WTC11 (cell line): ENCODE measurements around the gene BRD1. TPM values are rescaled to one million over a fixed set of nuclear protein-coding genes. Genes with fewer than 3 reads are reported as not detected.

ENCODE experiments used
- ATAC-seq: fragments of 200-7000 bp; cut with Tn5 transposase; 2 replicates; pipeline ENCODE4 v1.10.0; 2021; ENCODE audit warnings: mild to moderate bottlenecking, moderate library complexity
- CTCF ChIA-PET: fragments of 300-600 bp; sonication (Branson Sonifier 250); formaldehyde crosslinking; loops from one replicate; lab custom pipeline; 2021; ENCODE audit warnings: antibody characterized with exemption; lab: Charles Lee
- POLR2A ChIA-PET: fragments of 350-600 bp; sonication (Branson Sonifier 250); formaldehyde crosslinking; loops from one replicate; lab custom pipeline; 2021; ENCODE audit warnings: antibody characterized with exemption; lab: Charles Lee
- DNase-seq: peaks from one replicate; pipeline ENCODE4 v3.0.0; 2021; ENCODE audit warnings: low spot score
- H3K27ac Mint-ChIP-seq: 2 replicates; pipeline ENCODE4 v1.8.0; 2021; ENCODE audit warnings: mixed read lengths
- H3K27me3 Mint-ChIP-seq: 2 replicates; pipeline ENCODE4 v1.8.0; 2021; ENCODE audit warnings: low read depth, mild to moderate bottlenecking, moderate library complexity, mixed read lengths
- H3K36me3 Mint-ChIP-seq: 2 replicates; pipeline ENCODE4 v1.8.0; 2021; ENCODE audit warnings: mixed read lengths
- H3K4me1 Mint-ChIP-seq: 2 replicates; pipeline ENCODE4 v1.8.0; 2022; ENCODE audit warnings: mixed read lengths
- H3K4me3 Mint-ChIP-seq: 2 replicates; pipeline ENCODE4 v1.8.0; 2021; ENCODE audit warnings: mild to moderate bottlenecking, moderate library complexity, mixed read lengths
- H3K9me3 Mint-ChIP-seq: 2 replicates; pipeline ENCODE4 v1.8.0; 2021; ENCODE audit warnings: mixed read lengths
- ARID4B ChIP-seq: sonication (generic); formaldehyde crosslinking; IDR thresholded peaks from 2 replicates; pipeline ENCODE4 v1.8.0; 2023; ENCODE audit warnings: missing genetic modification reagents, mild to moderate bottlenecking, borderline replicate concordance
- ATF6 ChIP-seq: sonication (generic); formaldehyde crosslinking; IDR thresholded peaks from 2 replicates; pipeline ENCODE4 v1.8.1; 2023; ENCODE audit warnings: mild to moderate bottlenecking, missing genetic modification reagents
- FOXK1 ChIP-seq: sonication (generic); formaldehyde crosslinking; IDR thresholded peaks from 2 replicates; pipeline ENCODE4 v1.8.0; 2022; ENCODE audit warnings: mild to moderate bottlenecking, moderate library complexity, missing genetic modification reagents
- JAZF1 ChIP-seq: fragments of 250-450 bp; sonication (Bioruptor Pico); IDR thresholded peaks from 2 replicates; pipeline ENCODE4 v1.9.0; 2021; ENCODE audit warnings: moderate library complexity, mild to moderate bottlenecking, inconsistent platforms
- MLX ChIP-seq: sonication (generic); formaldehyde crosslinking; IDR thresholded peaks from 2 replicates; pipeline ENCODE4 v1.8.1; 2023; ENCODE audit warnings: mild to moderate bottlenecking, missing genetic modification reagents, moderate library complexity
- NFATC4 ChIP-seq: fragments of 250-450 bp; sonication (Bioruptor Pico); IDR thresholded peaks from 2 replicates; pipeline ENCODE4 v1.9.0; 2021; ENCODE audit warnings: mild to moderate bottlenecking
- ZNF121 ChIP-seq: sonication (generic); formaldehyde crosslinking; IDR thresholded peaks from 2 replicates; pipeline ENCODE4 v1.8.0; 2023; ENCODE audit warnings: missing genetic modification reagents
- ZNF263 ChIP-seq: sonication (generic); formaldehyde crosslinking; IDR thresholded peaks from 2 replicates; pipeline ENCODE4 v1.8.1; 2022; ENCODE audit warnings: low read depth, mild to moderate bottlenecking, moderate library complexity, missing genetic modification reagents
- total RNA-seq: library from RNA; stranded (reverse); gene quantifications from 3 replicates; pipeline ENCODE4 v1.2.3, GENCODE V29; 2021
- TF ChIP-seq, protein P1 (sequence below): sonication (generic); formaldehyde crosslinking; IDR thresholded peaks from 2 replicates; pipeline ENCODE4 v1.8.1; 2023; ENCODE audit warnings: mild to moderate bottlenecking, moderate library complexity, missing genetic modification reagents
- TF ChIP-seq, protein P2 (sequence below): fragments of 250-450 bp; sonication (Bioruptor Pico); IDR thresholded peaks from 2 replicates; pipeline ENCODE4 v1.8.0; 2021; ENCODE audit warnings: mild to moderate bottlenecking
- TF ChIP-seq, protein P3 (sequence below): sonication (generic); formaldehyde crosslinking; IDR thresholded peaks from 2 replicates; pipeline ENCODE4 v1.8.1; 2022; ENCODE audit warnings: missing genetic modification reagents, borderline replicate concordance
- TF ChIP-seq, protein P4 (sequence below): fragments of 250-450 bp; sonication (Bioruptor Pico); IDR thresholded peaks from 2 replicates; pipeline ENCODE4 v1.9.0; 2021; ENCODE audit warnings: mild to moderate bottlenecking
- TF ChIP-seq, protein P5 (sequence below): fragments of 250-450 bp; sonication (Bioruptor Pico); IDR thresholded peaks from 2 replicates; pipeline ENCODE4 v1.9.0; 2021; ENCODE audit warnings: mild to moderate bottlenecking, borderline replicate concordance
- TF ChIP-seq, protein P6 (sequence below): sonication (generic); formaldehyde crosslinking; IDR thresholded peaks from 2 replicates; pipeline ENCODE4 v1.8.1; 2023; ENCODE audit warnings: mild to moderate bottlenecking, missing genetic modification reagents, moderate library complexity
- TF ChIP-seq, protein P7 (sequence below): fragments of 250-450 bp; sonication (Bioruptor Pico); IDR thresholded peaks from 2 replicates; pipeline ENCODE4 v2.1.2; 2022; ENCODE audit warnings: mild to moderate bottlenecking, moderate library complexity

Gene BRD1
- total RNA-seq, 1 experiment from 2014 or later = 36.6 TPM

GRCh38 chr22:49865156-49865555 is 37.5 kb upstream of the BRD1 start:
- no peak overlapping the region for H3K4me3 Mint-ChIP-seq
- H3K36me3 Mint-ChIP-seq = peaks cover 44% of the 10 kb centered on the region
- DNase-seq (no peak), ATAC-seq (no peak)
- H3K4me1 Mint-ChIP-seq = peaks cover 23% of the 10 kb centered on the region
- ChIA-PET CTCF (no interaction called here), POLR2A (no interaction called here)
- no peak overlapping the region for H3K27ac Mint-ChIP-seq
- H3K9me3 Mint-ChIP-seq = peaks cover 30% of the 10 kb centered on the region
- H3K27me3 Mint-ChIP-seq = no peaks in the 10 kb centered on the region
- TF ChIP-seq ATF6 (CRISPR knock-in tag) = no peak
- TF ChIP-seq NFATC4 = no peak
- TF ChIP-seq, protein P1, sequence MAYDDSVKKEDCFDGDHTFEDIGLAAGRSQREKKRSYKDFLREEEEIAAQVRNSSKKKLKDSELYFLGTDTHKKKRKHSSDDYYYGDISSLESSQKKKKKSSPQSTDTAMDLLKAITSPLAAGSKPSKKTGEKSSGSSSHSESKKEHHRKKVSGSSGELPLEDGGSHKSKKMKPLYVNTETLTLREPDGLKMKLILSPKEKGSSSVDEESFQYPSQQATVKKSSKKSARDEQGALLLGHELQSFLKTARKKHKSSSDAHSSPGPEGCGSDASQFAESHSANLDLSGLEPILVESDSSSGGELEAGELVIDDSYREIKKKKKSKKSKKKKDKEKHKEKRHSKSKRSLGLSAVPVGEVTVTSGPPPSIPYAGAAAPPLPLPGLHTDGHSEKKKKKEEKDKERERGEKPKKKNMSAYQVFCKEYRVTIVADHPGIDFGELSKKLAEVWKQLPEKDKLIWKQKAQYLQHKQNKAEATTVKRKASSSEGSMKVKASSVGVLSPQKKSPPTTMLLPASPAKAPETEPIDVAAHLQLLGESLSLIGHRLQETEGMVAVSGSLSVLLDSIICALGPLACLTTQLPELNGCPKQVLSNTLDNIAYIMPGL (CRISPR knock-in tag) = no peak
- TF ChIP-seq, protein P2, sequence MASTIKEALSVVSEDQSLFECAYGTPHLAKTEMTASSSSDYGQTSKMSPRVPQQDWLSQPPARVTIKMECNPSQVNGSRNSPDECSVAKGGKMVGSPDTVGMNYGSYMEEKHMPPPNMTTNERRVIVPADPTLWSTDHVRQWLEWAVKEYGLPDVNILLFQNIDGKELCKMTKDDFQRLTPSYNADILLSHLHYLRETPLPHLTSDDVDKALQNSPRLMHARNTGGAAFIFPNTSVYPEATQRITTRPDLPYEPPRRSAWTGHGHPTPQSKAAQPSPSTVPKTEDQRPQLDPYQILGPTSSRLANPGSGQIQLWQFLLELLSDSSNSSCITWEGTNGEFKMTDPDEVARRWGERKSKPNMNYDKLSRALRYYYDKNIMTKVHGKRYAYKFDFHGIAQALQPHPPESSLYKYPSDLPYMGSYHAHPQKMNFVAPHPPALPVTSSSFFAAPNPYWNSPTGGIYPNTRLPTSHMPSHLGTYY = no peak
- TF ChIP-seq, protein P3, sequence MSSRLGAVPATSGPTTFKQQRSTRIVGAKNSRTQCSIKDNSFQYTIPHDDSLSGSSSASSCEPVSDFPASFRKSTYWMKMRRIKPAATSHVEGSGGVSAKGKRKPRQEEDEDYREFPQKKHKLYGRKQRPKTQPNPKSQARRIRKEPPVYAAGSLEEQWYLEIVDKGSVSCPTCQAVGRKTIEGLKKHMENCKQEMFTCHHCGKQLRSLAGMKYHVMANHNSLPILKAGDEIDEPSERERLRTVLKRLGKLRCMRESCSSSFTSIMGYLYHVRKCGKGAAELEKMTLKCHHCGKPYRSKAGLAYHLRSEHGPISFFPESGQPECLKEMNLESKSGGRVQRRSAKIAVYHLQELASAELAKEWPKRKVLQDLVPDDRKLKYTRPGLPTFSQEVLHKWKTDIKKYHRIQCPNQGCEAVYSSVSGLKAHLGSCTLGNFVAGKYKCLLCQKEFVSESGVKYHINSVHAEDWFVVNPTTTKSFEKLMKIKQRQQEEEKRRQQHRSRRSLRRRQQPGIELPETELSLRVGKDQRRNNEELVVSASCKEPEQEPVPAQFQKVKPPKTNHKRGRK (CRISPR knock-in tag) = no peak
- TF ChIP-seq, protein P4, sequence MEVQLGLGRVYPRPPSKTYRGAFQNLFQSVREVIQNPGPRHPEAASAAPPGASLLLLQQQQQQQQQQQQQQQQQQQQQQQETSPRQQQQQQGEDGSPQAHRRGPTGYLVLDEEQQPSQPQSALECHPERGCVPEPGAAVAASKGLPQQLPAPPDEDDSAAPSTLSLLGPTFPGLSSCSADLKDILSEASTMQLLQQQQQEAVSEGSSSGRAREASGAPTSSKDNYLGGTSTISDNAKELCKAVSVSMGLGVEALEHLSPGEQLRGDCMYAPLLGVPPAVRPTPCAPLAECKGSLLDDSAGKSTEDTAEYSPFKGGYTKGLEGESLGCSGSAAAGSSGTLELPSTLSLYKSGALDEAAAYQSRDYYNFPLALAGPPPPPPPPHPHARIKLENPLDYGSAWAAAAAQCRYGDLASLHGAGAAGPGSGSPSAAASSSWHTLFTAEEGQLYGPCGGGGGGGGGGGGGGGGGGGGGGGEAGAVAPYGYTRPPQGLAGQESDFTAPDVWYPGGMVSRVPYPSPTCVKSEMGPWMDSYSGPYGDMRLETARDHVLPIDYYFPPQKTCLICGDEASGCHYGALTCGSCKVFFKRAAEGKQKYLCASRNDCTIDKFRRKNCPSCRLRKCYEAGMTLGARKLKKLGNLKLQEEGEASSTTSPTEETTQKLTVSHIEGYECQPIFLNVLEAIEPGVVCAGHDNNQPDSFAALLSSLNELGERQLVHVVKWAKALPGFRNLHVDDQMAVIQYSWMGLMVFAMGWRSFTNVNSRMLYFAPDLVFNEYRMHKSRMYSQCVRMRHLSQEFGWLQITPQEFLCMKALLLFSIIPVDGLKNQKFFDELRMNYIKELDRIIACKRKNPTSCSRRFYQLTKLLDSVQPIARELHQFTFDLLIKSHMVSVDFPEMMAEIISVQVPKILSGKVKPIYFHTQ = no peak
- TF ChIP-seq, protein P5, sequence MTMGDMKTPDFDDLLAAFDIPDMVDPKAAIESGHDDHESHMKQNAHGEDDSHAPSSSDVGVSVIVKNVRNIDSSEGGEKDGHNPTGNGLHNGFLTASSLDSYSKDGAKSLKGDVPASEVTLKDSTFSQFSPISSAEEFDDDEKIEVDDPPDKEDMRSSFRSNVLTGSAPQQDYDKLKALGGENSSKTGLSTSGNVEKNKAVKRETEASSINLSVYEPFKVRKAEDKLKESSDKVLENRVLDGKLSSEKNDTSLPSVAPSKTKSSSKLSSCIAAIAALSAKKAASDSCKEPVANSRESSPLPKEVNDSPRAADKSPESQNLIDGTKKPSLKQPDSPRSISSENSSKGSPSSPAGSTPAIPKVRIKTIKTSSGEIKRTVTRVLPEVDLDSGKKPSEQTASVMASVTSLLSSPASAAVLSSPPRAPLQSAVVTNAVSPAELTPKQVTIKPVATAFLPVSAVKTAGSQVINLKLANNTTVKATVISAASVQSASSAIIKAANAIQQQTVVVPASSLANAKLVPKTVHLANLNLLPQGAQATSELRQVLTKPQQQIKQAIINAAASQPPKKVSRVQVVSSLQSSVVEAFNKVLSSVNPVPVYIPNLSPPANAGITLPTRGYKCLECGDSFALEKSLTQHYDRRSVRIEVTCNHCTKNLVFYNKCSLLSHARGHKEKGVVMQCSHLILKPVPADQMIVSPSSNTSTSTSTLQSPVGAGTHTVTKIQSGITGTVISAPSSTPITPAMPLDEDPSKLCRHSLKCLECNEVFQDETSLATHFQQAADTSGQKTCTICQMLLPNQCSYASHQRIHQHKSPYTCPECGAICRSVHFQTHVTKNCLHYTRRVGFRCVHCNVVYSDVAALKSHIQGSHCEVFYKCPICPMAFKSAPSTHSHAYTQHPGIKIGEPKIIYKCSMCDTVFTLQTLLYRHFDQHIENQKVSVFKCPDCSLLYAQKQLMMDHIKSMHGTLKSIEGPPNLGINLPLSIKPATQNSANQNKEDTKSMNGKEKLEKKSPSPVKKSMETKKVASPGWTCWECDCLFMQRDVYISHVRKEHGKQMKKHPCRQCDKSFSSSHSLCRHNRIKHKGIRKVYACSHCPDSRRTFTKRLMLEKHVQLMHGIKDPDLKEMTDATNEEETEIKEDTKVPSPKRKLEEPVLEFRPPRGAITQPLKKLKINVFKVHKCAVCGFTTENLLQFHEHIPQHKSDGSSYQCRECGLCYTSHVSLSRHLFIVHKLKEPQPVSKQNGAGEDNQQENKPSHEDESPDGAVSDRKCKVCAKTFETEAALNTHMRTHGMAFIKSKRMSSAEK (CRISPR knock-in tag) = no peak
- TF ChIP-seq ARID4B = no peak
- no peak for TF ChIP-seq MLX (CRISPR knock-in tag)
- TF ChIP-seq ZNF263 = no peak
- TF ChIP-seq, protein P6, sequence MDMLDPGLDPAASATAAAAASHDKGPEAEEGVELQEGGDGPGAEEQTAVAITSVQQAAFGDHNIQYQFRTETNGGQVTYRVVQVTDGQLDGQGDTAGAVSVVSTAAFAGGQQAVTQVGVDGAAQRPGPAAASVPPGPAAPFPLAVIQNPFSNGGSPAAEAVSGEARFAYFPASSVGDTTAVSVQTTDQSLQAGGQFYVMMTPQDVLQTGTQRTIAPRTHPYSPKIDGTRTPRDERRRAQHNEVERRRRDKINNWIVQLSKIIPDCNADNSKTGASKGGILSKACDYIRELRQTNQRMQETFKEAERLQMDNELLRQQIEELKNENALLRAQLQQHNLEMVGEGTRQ (CRISPR knock-in tag) = no peak
- TF ChIP-seq, protein P7, sequence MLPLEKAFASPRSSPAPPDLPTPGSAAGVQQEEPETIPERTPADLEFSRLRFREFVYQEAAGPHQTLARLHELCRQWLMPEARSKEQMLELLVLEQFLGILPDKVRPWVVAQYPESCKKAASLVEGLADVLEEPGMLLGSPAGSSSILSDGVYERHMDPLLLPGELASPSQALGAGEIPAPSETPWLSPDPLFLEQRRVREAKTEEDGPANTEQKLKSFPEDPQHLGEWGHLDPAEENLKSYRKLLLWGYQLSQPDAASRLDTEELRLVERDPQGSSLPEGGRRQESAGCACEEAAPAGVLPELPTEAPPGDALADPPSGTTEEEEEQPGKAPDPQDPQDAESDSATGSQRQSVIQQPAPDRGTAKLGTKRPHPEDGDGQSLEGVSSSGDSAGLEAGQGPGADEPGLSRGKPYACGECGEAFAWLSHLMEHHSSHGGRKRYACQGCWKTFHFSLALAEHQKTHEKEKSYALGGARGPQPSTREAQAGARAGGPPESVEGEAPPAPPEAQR (CRISPR knock-in tag) = no peak
- TF ChIP-seq ZNF121 = no peak
- TF ChIP-seq FOXK1 (CRISPR knock-in tag) = no peak
- TF ChIP-seq JAZF1 (CRISPR knock-in tag) = no peak
